VCaP (cell line): ENCODE measurements around the gene PAX8.
"Not testable (repeated sequence)": the region's sequence is repeated elsewhere in the genome, so short reads cannot be mapped to it uniquely, and the experiment has no call there.

Experiments used
- H3K27ac ChIP-seq: fragments of 450-650 bp; 2 replicates; pipeline ENCODE4 v1.5.1; 2017
- CTCF ChIP-seq: fragments of 450-650 bp; conservative IDR thresholded peaks from 2 replicates; pipeline ENCODE4 v1.5.1; 2017; ENCODE audit warnings: mild to moderate bottlenecking, moderate library complexity

Gene PAX8

GRCh38 chr2:113291191-113291590, 12.5 kb upstream of the PAX8 start:
- TF ChIP-seq CTCF = no peak
- no peak overlapping the region for H3K27ac ChIP-seq

- H3K27ac ChIP-seq = not testable (repeated sequence)
Observed at GRCh38 chr2:113288674-113289149, 10.0 kb upstream of the PAX8 start.

- not testable (repeated sequence) for H3K27ac ChIP-seq
Observed at GRCh38 chr2:113288117-113288673, 9.5 kb upstream of the PAX8 start.

GRCh38 chr2:113285816-113286215, 7.1 kb upstream of the PAX8 start:
- no peak for TF ChIP-seq CTCF
- H3K27ac ChIP-seq = no peak overlapping the region

GRCh38 chr2:113284999-113285398, 6.3 kb upstream of the PAX8 start:
- not testable (repeated sequence) for H3K27ac ChIP-seq

GRCh38 chr2:113284476-113284875, 5.8 kb upstream of the PAX8 start:
- no peak overlapping the region for H3K27ac ChIP-seq
- no peak for TF ChIP-seq CTCF

- TF ChIP-seq CTCF = no peak
- H3K27ac ChIP-seq = no peak overlapping the region
Observed at GRCh38 chr2:113283704-113284284, 5.1 kb upstream of the PAX8 start.

- no peak for TF ChIP-seq CTCF
- no peak overlapping the region for H3K27ac ChIP-seq
Observed at GRCh38 chr2:113282747-113283533, 4.2 kb upstream of the PAX8 start.
